RWPE1 (cell line): ENCODE measurements around the gene MARK3.

Experiments
- CTCF ChIA-PET: fragments of 350-600 bp; sonication (Branson Sonifier 250); formaldehyde crosslinking; extraction: SDS; loops from one replicate; lab custom pipeline; 2021; lab: Yijun Ruan, JAX
- POLR2A ChIA-PET: fragments of 400-600 bp; formaldehyde crosslinking; extraction: SDS; loops from one replicate; lab custom pipeline; 2020; ENCODE audit warnings: antibody characterized with exemption; ENCODE audit not compliant: low non-redundant PET; lab: Yijun Ruan, JAX
- DNase-seq: peaks from one replicate; pipeline ENCODE4 v3.0.0; 2012; ENCODE audit warnings: low spot score
- H3K27ac ChIP-seq: fragments of 450-650 bp; 2 replicates; pipeline ENCODE4 v1.5.1; 2017
- CTCF ChIP-seq: fragments of 450-650 bp; conservative IDR thresholded peaks from 2 replicates; pipeline ENCODE4 v1.5.1; 2017; ENCODE audit warnings: low read depth, mild to moderate bottlenecking

MARK3 gene

GRCh38 chr14:103528146-103528586 is 143.0 kb downstream of the MARK3 start:
- CTCF ChIA-PET = interaction anchor here (0.6 to 3.1 kb wide), 2 partner anchors 9 to 450 kb away, joined by 7 to 17 read pairs; no protein-coding TSS in a partner anchor

GRCh38 chr14:103528587-103529382 is 143.6 kb downstream of the MARK3 start, which contains the start of gene TRMT61A:
TSS of gene TRMT61A (plus strand) at chr14:103529196. CDS start at chr14:103529979, 783 bp downstream.
- DNase-seq = peak; percentile 96
- no peak for TF ChIP-seq CTCF
- peak within 1 kb of the TSS; percentile 100 for H3K27ac ChIP-seq
- ChIA-PET CTCF (interaction anchor here (0.6 to 3.1 kb wide), 4 partner anchors 10 to 1205 kb away, joined by 3 to 17 read pairs (median 5); no protein-coding TSS in a partner anchor), POLR2A (interaction anchor here (0.6 to 1.2 kb wide), 2 partner anchors 12 to 19 kb away, joined by 4 to 7 read pairs; no protein-coding TSS in a partner anchor)

More at GRCh38 chr14:103528146-103528586, 143.0 kb downstream of the MARK3 start:
- POLR2A ChIA-PET = interaction anchor here (0.6 kb wide), 1 partner anchor 20 kb away, joined by 4 read pairs; no protein-coding TSS in a partner anchor
- peak overlapping the region; percentile 100 for H3K27ac ChIP-seq
- DNase-seq = no peak
- TF ChIP-seq CTCF = no peak

- DNase-seq = no peak
- POLR2A ChIA-PET = interaction anchor here (1.2 kb wide), 1 partner anchor 11 kb away, joined by 7 read pairs; no protein-coding TSS in a partner anchor
- peak overlapping the region; percentile 100 for H3K27ac ChIP-seq
- TF ChIP-seq CTCF = no peak
- CTCF ChIA-PET = interaction anchor here (0.6 to 3.1 kb wide), 6 partner anchors 8 to 1206 kb away, joined by 3 to 17 read pairs (median 4); no protein-coding TSS in a partner anchor
Measured at GRCh38 chr14:103529383-103530365, 144.5 kb downstream of the MARK3 start.

GRCh38 chr14:103530390-103530789 is 145.2 kb downstream of the MARK3 start:
- ChIA-PET CTCF (interaction anchor here (1.1 to 3.1 kb wide), 4 partner anchors 8 to 16 kb away, joined by 3 to 17 read pairs (median 4); no protein-coding TSS in a partner anchor), POLR2A (no interaction called here)
- TF ChIP-seq CTCF = no peak
- peak overlapping the region; percentile 100 for H3K27ac ChIP-seq
- DNase-seq = peak; percentile 20

GRCh38 chr14:103530831-103531230 is 145.6 kb downstream of the MARK3 start:
- CTCF ChIA-PET = interaction anchor here (1.3 kb wide), 2 partner anchors 9 to 16 kb away, joined by 3 to 4 read pairs; no protein-coding TSS in a partner anchor
- no peak for TF ChIP-seq CTCF
- no peak for DNase-seq
- peak overlapping the region; percentile 100 for H3K27ac ChIP-seq
- POLR2A ChIA-PET = no interaction called here
